Measurements from ENCODE around the gene PIP5K1A.
"Not testable (repeated sequence)": the region's sequence is repeated elsewhere in the genome, so short reads cannot be mapped to it uniquely, and the experiment has no call there.

Gene PIP5K1A

GRCh38 chr1:151184211-151184610 is 14.1 kb upstream of the PIP5K1A start:
- TF ChIP-seq, protein P1, sequence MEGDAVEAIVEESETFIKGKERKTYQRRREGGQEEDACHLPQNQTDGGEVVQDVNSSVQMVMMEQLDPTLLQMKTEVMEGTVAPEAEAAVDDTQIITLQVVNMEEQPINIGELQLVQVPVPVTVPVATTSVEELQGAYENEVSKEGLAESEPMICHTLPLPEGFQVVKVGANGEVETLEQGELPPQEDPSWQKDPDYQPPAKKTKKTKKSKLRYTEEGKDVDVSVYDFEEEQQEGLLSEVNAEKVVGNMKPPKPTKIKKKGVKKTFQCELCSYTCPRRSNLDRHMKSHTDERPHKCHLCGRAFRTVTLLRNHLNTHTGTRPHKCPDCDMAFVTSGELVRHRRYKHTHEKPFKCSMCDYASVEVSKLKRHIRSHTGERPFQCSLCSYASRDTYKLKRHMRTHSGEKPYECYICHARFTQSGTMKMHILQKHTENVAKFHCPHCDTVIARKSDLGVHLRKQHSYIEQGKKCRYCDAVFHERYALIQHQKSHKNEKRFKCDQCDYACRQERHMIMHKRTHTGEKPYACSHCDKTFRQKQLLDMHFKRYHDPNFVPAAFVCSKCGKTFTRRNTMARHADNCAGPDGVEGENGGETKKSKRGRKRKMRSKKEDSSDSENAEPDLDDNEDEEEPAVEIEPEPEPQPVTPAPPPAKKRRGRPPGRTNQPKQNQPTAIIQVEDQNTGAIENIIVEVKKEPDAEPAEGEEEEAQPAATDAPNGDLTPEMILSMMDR (IDR thresholded peaks at IDR 0.05) = no peak
- Histone ChIP-seq H3K27ac (no peak overlapping the region), H3K27me3 (no peaks in the 10 kb centered on the region), H3K9me3 (no peaks in the 10 kb centered on the region), H3K4me3 (ENCODE audit: low read depth in 1 of 2, low read length in 1 of 2) (no peak overlapping the region), H3K4me1 (ENCODE audit: control insufficient read depth in 1 of 2, insufficient read depth in 1 of 2, low read depth in 1 of 2, low read length in 1 of 2) (peaks cover 6% of the 10 kb centered on the region in 2 experiments), H3K36me3 (peaks cover 66% of the 10 kb centered on the region)

GRCh38 chr1:151187205-151187604 is 11.1 kb upstream of the PIP5K1A start:
- H3K36me3 ChIP-seq = peaks cover 36% of the 10 kb centered on the region
- TF ChIP-seq, protein P1 (IDR thresholded peaks at IDR 0.05) = no peak
- peaks cover 10 to 17% of the 10 kb centered on the region in 2 experiments for H3K4me1 ChIP-seq (ENCODE audit: control insufficient read depth in 1 of 2, insufficient read depth in 1 of 2, low read depth in 1 of 2, low read length in 1 of 2)
- peaks cover 4% of the 10 kb centered on the region for H3K27me3 ChIP-seq
- H3K4me3 ChIP-seq (ENCODE audit: low read depth in 1 of 2, low read length in 1 of 2) = no peak overlapping the region
- H3K27ac ChIP-seq = no peak overlapping the region
- H3K9me3 ChIP-seq = no peaks in the 10 kb centered on the region

- H3K4me3 ChIP-seq (ENCODE audit: low read depth in 1 of 2, low read length in 1 of 2); H3K27ac ChIP-seq: not testable (repeated sequence)
- H3K27me3 ChIP-seq = peaks cover 17% of the 10 kb centered on the region
These were observed 9.7 kb upstream of the PIP5K1A start for GRCh38 chr1:151188667-151189066.

DNA sequence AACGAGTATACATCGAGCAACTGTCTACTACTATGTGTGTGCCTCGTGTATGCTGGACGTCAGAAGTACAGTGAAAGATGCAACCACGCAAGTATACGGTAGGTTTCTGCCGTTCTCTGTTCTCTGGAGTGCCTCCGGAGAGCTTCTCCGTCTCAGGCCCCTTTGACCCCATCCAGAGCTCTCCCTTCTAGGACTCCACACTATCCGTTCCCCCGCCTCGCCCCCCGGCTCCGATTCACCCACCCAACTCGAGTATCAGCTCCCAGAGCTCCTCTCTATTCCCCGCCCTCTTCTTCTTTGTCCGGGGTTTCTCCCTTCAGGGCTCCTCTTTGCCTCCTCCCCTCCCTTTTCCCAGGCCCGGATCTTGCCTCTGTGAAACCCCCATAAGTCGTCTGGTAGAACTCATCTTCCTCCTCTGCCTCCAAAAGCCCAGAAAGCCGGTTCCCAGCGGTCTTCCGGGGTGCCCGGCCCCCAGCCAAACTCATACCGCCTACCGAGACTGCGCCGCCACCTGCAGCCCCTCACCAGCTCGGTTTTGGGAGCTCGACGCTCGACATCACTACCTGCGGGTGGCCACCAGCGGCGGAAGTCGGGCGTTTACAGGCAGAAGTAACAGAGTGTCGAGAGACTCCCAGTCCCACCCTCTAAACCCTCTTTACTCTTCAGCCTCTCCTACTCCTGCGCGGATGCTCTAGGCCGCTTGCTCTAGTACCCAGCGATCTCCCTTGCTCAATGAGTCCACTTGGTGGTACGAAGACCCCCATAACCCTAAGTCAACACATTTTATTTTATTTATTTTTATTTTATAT is 8.5 kb upstream of the PIP5K1A start, which contains the start of gene VPS72:
TSS of gene VPS72 (minus strand) at position 561 of the 809 bp plus-strand sequence. CDS start at position 485, 76 bp downstream.
- peaks cover 29% of the 10 kb centered on the region for H3K27me3 ChIP-seq
- H3K9me3 ChIP-seq = no peaks in the 10 kb centered on the region
- TF ChIP-seq, protein P1 (IDR thresholded peaks at IDR 0.05) = peak; percentile 58
- H3K27ac ChIP-seq = peak within 1 kb of the TSS; percentile 84
- peaks cover 10 to 17% of the 10 kb centered on the region in 2 experiments for H3K4me1 ChIP-seq (ENCODE audit: control insufficient read depth in 1 of 2, insufficient read depth in 1 of 2, low read depth in 1 of 2, low read length in 1 of 2)
- H3K36me3 ChIP-seq = peaks cover 10% of the 10 kb centered on the region
- H3K4me3 ChIP-seq (ENCODE audit: low read depth in 1 of 2, low read length in 1 of 2) = peak within 1 kb of the TSS; percentile 67 to 79

More at GRCh38 chr1:151188667-151189066, 9.7 kb upstream of the PIP5K1A start:
- not testable (repeated sequence) for H3K9me3 ChIP-seq
- Histone ChIP-seq H3K4me1 (ENCODE audit: control insufficient read depth in 1 of 2, insufficient read depth in 1 of 2, low read depth in 1 of 2, low read length in 1 of 2) (peaks cover 10 to 17% of the 10 kb centered on the region in 2 experiments), H3K36me3 (peaks cover 22% of the 10 kb centered on the region)

GRCh38 chr1:151192047-151192446 is 6.3 kb upstream of the PIP5K1A start:
- peaks cover 10 to 17% of the 10 kb centered on the region in 2 experiments for H3K4me1 ChIP-seq (ENCODE audit: control insufficient read depth in 1 of 2, insufficient read depth in 1 of 2, low read depth in 1 of 2, low read length in 1 of 2)
- peaks cover 34% of the 10 kb centered on the region for H3K27me3 ChIP-seq
- no peaks in the 10 kb centered on the region for H3K9me3 ChIP-seq
- no peaks in the 10 kb centered on the region for H3K36me3 ChIP-seq
- TF ChIP-seq, protein P1 (IDR thresholded peaks at IDR 0.05) = no peak
- no peak overlapping the region for H3K27ac ChIP-seq
- no peak overlapping the region for H3K4me3 ChIP-seq (ENCODE audit: low read depth in 1 of 2, low read length in 1 of 2)

GRCh38 chr1:151193304-151193703 is 5.0 kb upstream of the PIP5K1A start:
- no peak overlapping the region for H3K27ac ChIP-seq
- H3K27me3 ChIP-seq = peaks cover 34% of the 10 kb centered on the region
- H3K36me3 ChIP-seq = no peaks in the 10 kb centered on the region
- TF ChIP-seq, protein P1 (IDR thresholded peaks at IDR 0.05) = no peak
- no peak overlapping the region for H3K4me3 ChIP-seq (ENCODE audit: low read depth in 1 of 2, low read length in 1 of 2)
- no peaks in the 10 kb centered on the region for H3K9me3 ChIP-seq
- H3K4me1 ChIP-seq (ENCODE audit: control insufficient read depth in 1 of 2, insufficient read depth in 1 of 2, low read depth in 1 of 2, low read length in 1 of 2) = peaks cover 16 to 25% of the 10 kb centered on the region in 2 experiments

Data from neutrophil (primary cell).